SH-SY5Y (cell line): ENCODE measurements around the gene POR.

Source experiments
- GATA2 ChIP-seq: IDR thresholded peaks from 2 replicates; pipeline ENCODE4 v1.6.1; 2011; ENCODE audit warnings: mild to moderate bottlenecking, low read depth, low read length
- GATA3 ChIP-seq: IDR thresholded peaks from 2 replicates; pipeline ENCODE4 v1.6.1; 2011; ENCODE audit warnings: low read depth, mild to moderate bottlenecking, low read length, moderate library complexity

DNA sequence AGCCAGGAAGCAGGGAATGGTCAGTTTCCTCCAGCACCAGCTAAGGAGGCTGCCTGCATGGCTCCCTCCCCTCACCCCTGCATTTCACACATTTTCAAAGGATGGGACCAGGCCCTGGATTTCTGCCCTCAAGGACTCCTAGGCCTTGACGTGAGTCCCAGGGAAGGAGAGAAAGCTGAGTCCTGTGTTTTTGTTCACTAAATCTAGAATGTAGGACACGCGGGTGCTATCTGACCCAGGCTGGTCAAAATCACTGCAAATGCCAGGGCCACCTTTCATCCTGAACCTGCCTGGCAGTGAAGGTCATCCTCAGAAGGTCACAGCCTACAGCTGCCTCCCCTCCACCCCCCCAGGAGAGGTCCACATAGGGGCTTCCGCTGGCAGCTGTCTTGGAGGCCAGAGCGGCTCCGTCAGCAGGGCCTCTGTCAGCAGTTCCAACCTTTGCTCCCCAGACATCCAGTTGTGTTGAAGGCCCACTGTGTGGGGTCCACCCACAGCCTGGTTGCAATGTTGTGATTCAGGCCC lies 18.1 kb upstream of the POR start:
- TF ChIP-seq GATA2, result no peak
- TF ChIP-seq GATA3, result no peak
